Tibial nerve (tissue), 4 donors: ENCODE data around the gene HS2ST1. TPM values are rescaled to one million over a fixed set of nuclear protein-coding genes. Genes with fewer than 3 reads are reported as not detected.
"Not testable (repeated sequence)": the region's sequence is repeated elsewhere in the genome, so short reads cannot be mapped to it uniquely, and the experiment has no call there.

Experiments
- DNase-seq, 2 donors: peaks; one replicate each; pipeline ENCODE4 v3.0.0-alpha.2; 2019; ENCODE audit warnings: low spot score in 2 of 2
- H3K27ac ChIP-seq, 4 donors: fragments of 200-600 bp; sonication (generic) in 3 of 4; one replicate each; pipeline ENCODE4 v1.5.1; 2017 to 2019; ENCODE audit warnings: mild to moderate bottlenecking in 1 of 4
- H3K27me3 ChIP-seq, 2 donors: fragments of 200-600 bp; sonication (generic) in 1 of 2; one replicate each; pipeline versions ENCODE4 v1.5.1 to v1.6.0; 2017 to 2019
- H3K36me3 ChIP-seq, 3 donors: fragments of 200-600 bp; sonication (generic); one replicate each; pipeline ENCODE4 v1.5.1; 2018 to 2019
- H3K4me1 ChIP-seq, 4 donors: fragments of 200-600 bp; sonication (generic) in 3 of 4; one replicate each; pipeline ENCODE4 v1.5.1; 2017 to 2019
- H3K4me3 ChIP-seq, 4 donors: fragments of 200-600 bp; sonication (generic) in 3 of 4; one replicate each; pipeline ENCODE4 v1.5.1; 2017 to 2019; ENCODE audit warnings: mild to moderate bottlenecking in 1 of 4, moderate library complexity in 1 of 4
- H3K9me3 ChIP-seq, 4 donors: fragments of 200-600 bp; sonication (generic) in 3 of 4; one replicate each; pipeline ENCODE4 v1.5.1; 2017 to 2019
- EP300 ChIP-seq, 2 donors: sonication (generic); formaldehyde crosslinking; IDR thresholded peaks; one replicate each; pipeline ENCODE4 v1.6.1; 2017; ENCODE audit warnings: antibody characterized with exemption in 2 of 2, mild to moderate bottlenecking in 1 of 2
- POLR2A ChIP-seq, 2 donors: fragments of 450-650 bp; IDR thresholded peaks; one replicate each; pipeline ENCODE4 v1.6.1; 2017; ENCODE audit warnings: antibody characterized with exemption in 2 of 2, mild to moderate bottlenecking in 2 of 2, moderate library complexity in 2 of 2
- WGBS, 2 donors: methylation state at CpG; one replicate each; pipeline ENCODE4 v1.1.5; 2018; 5-methylcytosine and 5-hydroxymethylcytosine counted together
- total RNA-seq, 4 donors: library from RNA; depleted of rRNA; stranded (reverse); fragments of >200 nt; gene quantifications; one replicate each; pipeline ENCODE4 v1.1.0, GENCODE V29; 2016
- TF ChIP-seq, protein P1 (sequence below), 5 experiments: fragments of 200-600 bp in 3 of 5; fragments of 450-650 bp in 2 of 5; sonication (generic) in 3 of 5; IDR thresholded peaks; one replicate each; pipeline ENCODE4 v1.5.1; 2016 to 2019; ENCODE audit warnings: antibody characterized with exemption in 5 of 5, mild to moderate bottlenecking in 3 of 5, moderate library complexity in 2 of 5

Gene HS2ST1
- 10 to 100 TPM; 10.3 to 12.9 (median 11.2) TPM for total RNA-seq

DNA sequence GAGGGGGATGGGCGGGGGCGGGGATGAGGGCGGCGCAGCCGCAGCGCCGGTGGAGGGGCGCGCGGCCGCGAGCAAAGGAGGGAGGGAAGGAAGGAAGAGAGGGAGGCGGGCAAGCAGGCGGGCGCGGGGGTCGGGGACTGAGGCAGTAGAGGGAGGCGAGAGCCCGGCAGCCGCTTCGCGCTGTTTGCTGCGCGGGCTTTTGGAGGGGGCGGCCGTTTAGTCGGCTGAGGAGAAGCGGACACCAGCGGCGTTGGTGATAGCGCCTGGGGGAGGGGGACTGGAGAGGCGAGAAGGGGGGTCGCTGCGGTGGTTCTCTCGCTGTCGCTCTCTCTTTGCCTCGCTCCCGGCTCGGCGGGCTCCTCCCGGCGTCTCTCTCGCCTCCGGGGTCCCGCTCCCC, at the start of gene HS2ST1:
TSS of gene HS2ST1 (plus strand) at position 35 of the 397 bp plus-strand sequence.
- peak within 1 kb of the TSS; percentile 88 to 97 (median 94) for H3K27ac ChIP-seq
- H3K36me3 ChIP-seq = peaks cover 0 to 8% (median 0%) of the 10 kb centered on the region in 3 donors
- peaks cover 0 to 43% (median 24%) of the 10 kb centered on the region in 4 donors for H3K4me1 ChIP-seq
- H3K9me3 ChIP-seq = no peaks in the 10 kb centered on the region
- H3K4me3 ChIP-seq = peak within 1 kb of the TSS; percentile 71 to 96 (median 89)
- no peak for DNase-seq
- H3K27me3 ChIP-seq = no peaks in the 10 kb centered on the region
- TF ChIP-seq POLR2A (IDR thresholded peaks at IDR 0.05) = peak; percentile 50 to 54
- no peak for TF ChIP-seq EP300 (IDR thresholded peaks at IDR 0.05)
- 1% methylated on average over 30 to 32 of the region's 45 CpGs for WGBS, 2 donors

DNA sequence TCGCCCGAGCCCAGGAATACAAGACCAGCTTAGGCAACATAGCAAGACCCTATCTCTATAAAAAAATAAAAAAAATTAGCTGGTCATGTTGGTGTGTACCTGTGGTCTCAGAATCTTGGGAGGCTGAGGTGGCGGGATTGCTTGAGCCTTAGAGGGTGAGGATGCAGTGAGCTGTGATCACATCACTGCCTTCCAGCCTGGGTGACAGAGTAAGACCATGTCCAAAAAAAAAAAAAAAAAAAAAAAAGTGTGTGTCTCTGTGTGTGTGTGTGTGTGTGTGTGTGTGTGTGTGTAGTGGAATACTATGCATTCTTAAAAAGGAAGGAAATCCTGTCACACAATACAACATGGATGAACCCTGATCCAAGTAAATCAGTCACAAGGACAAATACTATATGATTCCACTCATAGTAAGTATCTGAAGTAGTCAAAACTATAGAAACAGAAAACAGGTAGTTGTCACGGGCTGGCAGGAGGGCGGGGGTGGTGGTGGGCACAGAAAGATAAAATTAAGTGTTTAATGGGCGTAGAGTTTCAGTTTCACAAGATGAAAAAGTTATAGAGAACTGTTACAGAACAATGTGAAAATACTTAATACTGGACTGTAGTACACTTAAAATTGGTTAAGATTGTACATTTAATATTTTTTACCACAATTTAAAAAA, 48.3 kb upstream of the HS2ST1 start:
- TF ChIP-seq POLR2A (IDR thresholded peaks at IDR 0.05) = no peak
- TF ChIP-seq, protein P1, sequence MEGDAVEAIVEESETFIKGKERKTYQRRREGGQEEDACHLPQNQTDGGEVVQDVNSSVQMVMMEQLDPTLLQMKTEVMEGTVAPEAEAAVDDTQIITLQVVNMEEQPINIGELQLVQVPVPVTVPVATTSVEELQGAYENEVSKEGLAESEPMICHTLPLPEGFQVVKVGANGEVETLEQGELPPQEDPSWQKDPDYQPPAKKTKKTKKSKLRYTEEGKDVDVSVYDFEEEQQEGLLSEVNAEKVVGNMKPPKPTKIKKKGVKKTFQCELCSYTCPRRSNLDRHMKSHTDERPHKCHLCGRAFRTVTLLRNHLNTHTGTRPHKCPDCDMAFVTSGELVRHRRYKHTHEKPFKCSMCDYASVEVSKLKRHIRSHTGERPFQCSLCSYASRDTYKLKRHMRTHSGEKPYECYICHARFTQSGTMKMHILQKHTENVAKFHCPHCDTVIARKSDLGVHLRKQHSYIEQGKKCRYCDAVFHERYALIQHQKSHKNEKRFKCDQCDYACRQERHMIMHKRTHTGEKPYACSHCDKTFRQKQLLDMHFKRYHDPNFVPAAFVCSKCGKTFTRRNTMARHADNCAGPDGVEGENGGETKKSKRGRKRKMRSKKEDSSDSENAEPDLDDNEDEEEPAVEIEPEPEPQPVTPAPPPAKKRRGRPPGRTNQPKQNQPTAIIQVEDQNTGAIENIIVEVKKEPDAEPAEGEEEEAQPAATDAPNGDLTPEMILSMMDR (IDR thresholded peaks at IDR 0.05) = no peak
- TF ChIP-seq EP300 (IDR thresholded peaks at IDR 0.05) = no peak
- no peak for DNase-seq
- H3K9me3 ChIP-seq = no peaks in the 10 kb centered on the region

DNA sequence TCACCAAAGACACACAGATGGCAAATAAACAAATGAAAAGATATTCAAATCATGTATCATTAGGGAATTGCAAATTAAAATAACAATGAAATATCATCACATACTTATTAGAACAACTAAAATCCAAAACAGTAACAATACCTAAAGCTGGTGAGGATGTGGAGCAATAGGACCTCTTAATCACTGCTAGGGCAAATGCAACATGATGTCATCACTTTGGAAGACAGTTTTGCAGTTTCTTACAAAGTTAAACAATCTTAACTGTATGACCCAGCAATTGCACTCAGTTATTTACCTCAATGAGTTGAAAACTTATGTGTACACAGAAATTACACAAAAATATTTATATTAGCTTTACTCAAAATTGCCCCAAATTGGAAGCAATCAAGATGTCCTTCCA, 47.8 kb upstream of the HS2ST1 start:
- DNase-seq = no peak
- no peak overlapping the region for H3K4me3 ChIP-seq
- H3K9me3 ChIP-seq = no peaks in the 10 kb centered on the region
- no peaks in the 10 kb centered on the region for H3K27me3 ChIP-seq
- peaks cover 0 to 5% (median 0%) of the 10 kb centered on the region in 3 donors for H3K36me3 ChIP-seq
- no peak overlapping the region for H3K27ac ChIP-seq
- TF ChIP-seq EP300 (IDR thresholded peaks at IDR 0.05) = no peak
- no peak for TF ChIP-seq POLR2A (IDR thresholded peaks at IDR 0.05)
- TF ChIP-seq, protein P1 (IDR thresholded peaks at IDR 0.05) = no peak
- H3K4me1 ChIP-seq = no peaks in the 10 kb centered on the region

More for the DNA sequence above, 48.3 kb upstream of the HS2ST1 start:
- H3K4me1 ChIP-seq = no peaks in the 10 kb centered on the region
- no peak overlapping the region for H3K4me3 ChIP-seq
- no peak overlapping the region for H3K27ac ChIP-seq
- no peaks in the 10 kb centered on the region for H3K27me3 ChIP-seq
- WGBS, 2 donors = 91 to 96% methylated on average over 6 of the region's 6 CpGs
- peaks cover 0 to 8% (median 0%) of the 10 kb centered on the region in 3 donors for H3K36me3 ChIP-seq

DNA sequence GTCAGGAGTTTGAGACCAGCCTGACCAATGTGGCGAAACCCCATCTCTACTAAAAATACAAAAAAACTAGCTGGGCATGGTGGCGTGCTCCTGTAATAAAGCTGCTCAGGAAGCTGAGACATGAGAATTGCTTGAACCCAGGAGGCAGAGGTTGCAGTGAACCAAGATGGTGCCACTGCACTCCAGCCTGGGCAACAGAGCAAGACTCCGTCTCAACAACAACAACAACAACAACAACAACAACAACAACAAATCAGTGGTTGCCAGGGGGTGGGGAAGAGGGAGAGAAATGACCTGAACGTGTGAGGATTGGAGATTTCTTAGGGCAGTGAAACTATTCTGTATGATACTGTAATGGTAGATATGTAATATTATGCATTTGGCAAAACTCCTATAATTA, 47.2 kb upstream of the HS2ST1 start:
- not testable (repeated sequence) for H3K36me3 ChIP-seq, H3K4me3 ChIP-seq, H3K27me3 ChIP-seq, H3K9me3 ChIP-seq, H3K4me1 ChIP-seq, H3K27ac ChIP-seq, DNase-seq
- WGBS, 2 donors = 94 to 97% methylated on average over 4 of the region's 4 CpGs

DNA sequence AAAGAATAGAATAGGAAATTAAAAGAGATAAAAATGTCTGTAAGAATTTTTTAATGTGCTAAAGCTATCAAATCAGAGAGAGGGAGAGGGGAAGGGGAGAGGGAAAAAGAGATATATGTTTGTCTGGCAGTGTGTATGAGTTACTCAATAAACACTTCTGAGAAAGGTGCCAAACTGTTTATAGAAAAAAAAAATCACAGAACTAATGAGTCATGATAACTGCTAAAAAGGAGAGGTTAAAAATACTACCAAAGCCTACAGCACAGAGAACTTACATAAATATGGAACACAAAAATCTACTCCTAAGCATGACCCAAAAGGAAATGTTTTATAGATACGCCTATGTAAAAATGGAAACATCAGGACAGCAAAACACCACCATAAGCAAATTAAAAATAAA, 46.0 kb upstream of the HS2ST1 start:
- 88 to 93% methylated on average over 1 of the region's 1 CpG for WGBS, 2 donors
- DNase-seq = no peak
- H3K27ac ChIP-seq = no peak overlapping the region
- H3K4me1 ChIP-seq = no peaks in the 10 kb centered on the region
- TF ChIP-seq EP300 (IDR thresholded peaks at IDR 0.05) (no peak), POLR2A (IDR thresholded peaks at IDR 0.05) (no peak)
- TF ChIP-seq, protein P1 (IDR thresholded peaks at IDR 0.05) = no peak
- no peaks in the 10 kb centered on the region for H3K9me3 ChIP-seq
- no peaks in the 10 kb centered on the region for H3K36me3 ChIP-seq
- no peaks in the 10 kb centered on the region for H3K27me3 ChIP-seq
- H3K4me3 ChIP-seq = no peak overlapping the region

DNA sequence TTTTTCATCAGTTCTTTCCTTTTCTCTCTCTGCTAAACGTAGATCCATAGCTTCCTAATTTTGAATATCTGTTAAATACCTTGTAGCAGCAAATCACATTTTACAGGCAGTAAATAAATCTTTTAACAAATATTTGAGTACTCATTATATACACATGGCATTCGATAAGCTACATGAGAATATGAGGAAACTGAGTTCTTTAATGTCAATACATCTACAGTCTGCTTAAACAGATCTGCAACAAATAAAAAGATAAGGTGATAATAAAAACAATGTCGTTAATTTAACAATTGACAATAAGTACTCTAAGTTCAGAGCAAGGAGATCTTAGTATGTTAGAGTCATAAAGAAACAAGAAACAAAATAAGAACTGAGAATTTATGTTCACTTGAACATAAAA, 43.4 kb upstream of the HS2ST1 start:
- H3K9me3 ChIP-seq = no peaks in the 10 kb centered on the region
- TF ChIP-seq POLR2A (IDR thresholded peaks at IDR 0.05) = no peak
- TF ChIP-seq, protein P1 (IDR thresholded peaks at IDR 0.05) = no peak
- no peak for TF ChIP-seq EP300 (IDR thresholded peaks at IDR 0.05)
- H3K4me1 ChIP-seq = no peaks in the 10 kb centered on the region
- no peaks in the 10 kb centered on the region for H3K27me3 ChIP-seq
- no peak for DNase-seq
- no peak overlapping the region for H3K27ac ChIP-seq
- WGBS, 2 donors = 82 to 90% methylated on average over 3 of the region's 3 CpGs
- no peak overlapping the region for H3K4me3 ChIP-seq
- peaks cover 0 to 13% (median 0%) of the 10 kb centered on the region in 3 donors for H3K36me3 ChIP-seq
